Kidney (tissue), 14 donors: Measurements from ENCODE around the gene EXPH5. TPM values are rescaled to one million over a fixed set of nuclear protein-coding genes. Genes with fewer than 3 reads are reported as not detected.

Experiments
- DNase-seq, 5 donors: peaks; one replicate each; pipeline ENCODE4 v3.0.0-alpha.2; 2013 to 2020
- FAIRE-seq: peaks from 2 replicates; lab custom pipeline; 2012; peaks lifted over from hg19 to GRCh38; lab: Jason Lieb, UNC
- H3K27ac ChIP-seq, 2 donors: one replicate each; pipeline ENCODE4 v1.7.0; 2013; ENCODE audit warnings: low read depth in 2 of 2, low read length in 2 of 2, inconsistent platforms in 1 of 2
- H3K27me3 ChIP-seq: one replicate; pipeline ENCODE4 v1.7.1; 2013; ENCODE audit warnings: low read length, inconsistent platforms; ENCODE audit not compliant: control insufficient read depth, insufficient read depth
- H3K36me3 ChIP-seq, 3 donors: one replicate each; pipeline versions ENCODE4 v1.7.0 to v1.7.1; 2013; ENCODE audit warnings: low read length in 3 of 3, control low read depth in 1 of 3, inconsistent platforms in 1 of 3; ENCODE audit not compliant: insufficient read depth in 3 of 3, control insufficient read depth in 2 of 3
- H3K4me1 ChIP-seq, 3 donors: one replicate each; pipeline versions ENCODE4 v1.7.0 to v1.7.1; 2013; ENCODE audit warnings: low read length in 3 of 3, inconsistent platforms in 1 of 3, low read depth in 1 of 3; ENCODE audit not compliant: control insufficient read depth in 2 of 3, insufficient read depth in 2 of 3
- H3K4me3 ChIP-seq, 3 donors: one replicate each; pipeline versions ENCODE4 v1.7.0 to v1.8.1; 2013; ENCODE audit warnings: low read length in 3 of 3, control low read depth in 1 of 3, inconsistent platforms in 1 of 3
- H3K9ac ChIP-seq, 3 donors: one replicate each; pipeline versions ENCODE4 v1.7.0 to v1.7.1; 2013; ENCODE audit warnings: low read length in 3 of 3, control low read depth in 1 of 3, inconsistent platforms in 1 of 3
- H3K9me3 ChIP-seq, 3 donors: one replicate each; pipeline versions ENCODE4 v1.7.0 to v1.7.1; 2013; ENCODE audit warnings: low read length in 3 of 3, control low read depth in 1 of 3, inconsistent platforms in 1 of 3; ENCODE audit not compliant: control insufficient read depth in 2 of 3, insufficient read depth in 1 of 3
- CTCF ChIP-seq: IDR thresholded peaks from 3 replicates; pipeline ENCODE4 v1.5.1; 2012; ENCODE audit warnings: mild to moderate bottlenecking, moderate library complexity, borderline replicate concordance; ENCODE audit not compliant: insufficient read depth; ENCODE audit errors: extremely low read depth
- intact Hi-C: fragments of 100-400 bp; cut with DNase I; formaldehyde crosslinking; loops from one replicate; pipeline ENCODE4 v1.11.1; 2022
- polyA plus RNA-seq: library from polyadenylated mRNA; stranded (reverse); fragments of 350-450 nt; fragmentation: Illumina TruSeq; extraction: RNeasy Lipid Tissue Mini Kit (QIAGEN cat#74804); gene quantifications from one replicate; pipeline ENCODE4 v1.2.3, GENCODE V29; 2014; ENCODE audit warnings: low read depth, low replicate concordance; ENCODE audit not compliant: insufficient read depth
- total RNA-seq: library from RNA; stranded (reverse); fragmentation: NEBNext Ultra II Directional; extraction: Animal tissue kit (Norgen Biotek cat#: 25700); gene quantifications from one replicate; pipeline ENCODE4 v1.2.1, GENCODE V29; 2021
- donor health status: control.
- donor health status: control.
- donor health status: control.
- donor health status: control.
- donor health status: control.
- donor health status: DM: yes; HTN: yes; CAD: no.
- donor health status: Normal renal cell carcinoma (clear cell type).

EXPH5 gene
- total and polyA plus RNA-seq, 2 donors from 2014 or later, result 2.2 to 9.5 TPM

DNA sequence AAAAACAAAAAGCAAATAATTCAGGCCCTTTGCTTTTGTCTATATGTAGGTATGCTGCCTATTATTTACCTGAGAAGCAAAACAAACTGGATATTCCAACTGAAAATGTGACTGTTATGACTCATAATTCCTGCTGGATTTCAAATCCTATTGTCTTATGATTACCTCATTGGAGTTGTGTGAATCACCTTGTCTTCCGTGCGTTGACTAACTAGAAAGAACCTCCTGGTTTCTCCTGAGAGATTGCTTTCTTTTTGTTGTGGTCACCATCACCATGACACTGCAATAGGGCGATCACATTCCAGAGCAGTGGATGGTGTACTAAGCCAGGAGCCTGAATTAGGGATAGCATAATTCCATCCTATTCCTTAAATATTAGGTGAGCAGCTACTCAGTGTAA is 23.0 kb upstream of the EXPH5 start:
- Histone ChIP-seq H3K36me3 (no peaks in the 10 kb centered on the region), H3K9ac (no peak overlapping the region), H3K27ac (no peak overlapping the region), H3K27me3 (no peaks in the 10 kb centered on the region), H3K4me1 (no peaks in the 10 kb centered on the region), H3K4me3 (no peak overlapping the region), H3K9me3 (no peaks in the 10 kb centered on the region)
- FAIRE-seq (no peak), DNase-seq (no peak)
- intact Hi-C loops, result no loop called here
- no peak for TF ChIP-seq CTCF

DNA sequence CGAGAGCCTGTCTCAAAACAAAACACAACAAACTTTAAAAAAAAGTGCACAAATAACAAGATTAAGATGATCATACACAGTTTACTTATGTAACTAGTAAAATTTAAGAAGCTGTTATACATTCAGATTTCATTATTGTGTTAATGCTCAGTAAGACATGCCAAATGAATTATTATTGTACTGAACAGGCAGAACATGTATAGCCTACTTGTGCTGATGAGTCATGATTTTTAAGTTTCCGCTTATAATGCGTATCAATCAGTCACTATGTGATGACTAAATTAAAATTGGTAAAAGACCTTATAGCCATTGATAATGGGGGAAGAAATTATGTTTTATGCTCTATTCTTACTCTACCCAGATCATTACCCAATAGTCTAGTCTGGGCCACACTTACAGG is 20.5 kb upstream of the EXPH5 start:
- H3K36me3 ChIP-seq, result no peaks in the 10 kb centered on the region
- intact Hi-C loops, result no loop called here
- no peak for TF ChIP-seq CTCF
- no peaks in the 10 kb centered on the region for H3K9me3 ChIP-seq
- no peaks in the 10 kb centered on the region for H3K4me1 ChIP-seq
- DNase-seq, result no peak
- H3K4me3 ChIP-seq, result no peak overlapping the region
- H3K27me3 ChIP-seq, result no peaks in the 10 kb centered on the region
- H3K27ac ChIP-seq, result no peak overlapping the region
- no peak for FAIRE-seq
- no peak overlapping the region for H3K9ac ChIP-seq

- H3K9me3 ChIP-seq, result no peaks in the 10 kb centered on the region
- FAIRE-seq (no peak), DNase-seq (no peak)
- H3K9ac ChIP-seq, result no peak overlapping the region
- no peak for TF ChIP-seq CTCF
- H3K27me3 ChIP-seq, result no peaks in the 10 kb centered on the region
- H3K36me3 ChIP-seq, result no peaks in the 10 kb centered on the region
- no peak overlapping the region for H3K27ac ChIP-seq
- intact Hi-C loops, result no loop called here
- H3K4me1 ChIP-seq, result no peaks in the 10 kb centered on the region
- no peak overlapping the region for H3K4me3 ChIP-seq
These were observed 16.1 kb upstream of the EXPH5 start for GRCh38 chr11:108609682-108610081.

GRCh38 chr11:108608548-108608947 is 15.0 kb upstream of the EXPH5 start:
- Histone ChIP-seq H3K27ac (no peak overlapping the region), H3K27me3 (no peaks in the 10 kb centered on the region), H3K4me1 (no peaks in the 10 kb centered on the region), H3K36me3 (no peaks in the 10 kb centered on the region), H3K4me3 (no peak overlapping the region), H3K9me3 (no peaks in the 10 kb centered on the region), H3K9ac (no peak overlapping the region)
- no peak for TF ChIP-seq CTCF
- FAIRE-seq (no peak), DNase-seq (no peak)
- intact Hi-C loops, result no loop called here
